ENCODE data around the gene EVI2B.

DNA sequence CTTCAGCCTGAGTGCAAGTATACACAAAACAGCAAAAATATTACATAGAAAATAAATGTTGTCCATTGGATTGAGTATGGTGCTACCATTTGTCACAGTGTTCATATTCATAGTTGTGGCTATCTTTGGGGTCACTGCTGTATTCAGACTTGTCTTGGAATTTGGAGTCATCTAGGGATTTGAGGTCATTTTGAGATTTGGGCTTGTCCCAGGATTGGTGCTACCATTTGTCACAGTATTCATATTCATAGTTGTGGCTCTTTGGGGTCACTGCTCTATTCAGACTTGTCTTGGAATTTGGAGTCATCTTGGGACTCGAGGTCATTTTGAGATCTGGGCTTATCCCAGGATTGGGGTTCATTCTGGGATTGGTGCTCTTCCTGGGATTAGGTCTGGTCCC is 41.6 kb downstream of the EVI2B start:
- TF ChIP-seq, protein P1, sequence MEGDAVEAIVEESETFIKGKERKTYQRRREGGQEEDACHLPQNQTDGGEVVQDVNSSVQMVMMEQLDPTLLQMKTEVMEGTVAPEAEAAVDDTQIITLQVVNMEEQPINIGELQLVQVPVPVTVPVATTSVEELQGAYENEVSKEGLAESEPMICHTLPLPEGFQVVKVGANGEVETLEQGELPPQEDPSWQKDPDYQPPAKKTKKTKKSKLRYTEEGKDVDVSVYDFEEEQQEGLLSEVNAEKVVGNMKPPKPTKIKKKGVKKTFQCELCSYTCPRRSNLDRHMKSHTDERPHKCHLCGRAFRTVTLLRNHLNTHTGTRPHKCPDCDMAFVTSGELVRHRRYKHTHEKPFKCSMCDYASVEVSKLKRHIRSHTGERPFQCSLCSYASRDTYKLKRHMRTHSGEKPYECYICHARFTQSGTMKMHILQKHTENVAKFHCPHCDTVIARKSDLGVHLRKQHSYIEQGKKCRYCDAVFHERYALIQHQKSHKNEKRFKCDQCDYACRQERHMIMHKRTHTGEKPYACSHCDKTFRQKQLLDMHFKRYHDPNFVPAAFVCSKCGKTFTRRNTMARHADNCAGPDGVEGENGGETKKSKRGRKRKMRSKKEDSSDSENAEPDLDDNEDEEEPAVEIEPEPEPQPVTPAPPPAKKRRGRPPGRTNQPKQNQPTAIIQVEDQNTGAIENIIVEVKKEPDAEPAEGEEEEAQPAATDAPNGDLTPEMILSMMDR (IDR thresholded peaks at IDR 0.05): no peak
- TF ChIP-seq RAD21 (conservative IDR thresholded peaks at IDR 0.05 in 1 of 2, IDR thresholded peaks at IDR 0.05 in 1 of 2) (no peak), POLR2A (IDR thresholded peaks at IDR 0.05; ENCODE audit: low read length) (no peak), KDM1A (IDR thresholded peaks at IDR 0.05; ENCODE audit: low read depth) (no peak), PHF8 (IDR thresholded peaks at IDR 0.05; ENCODE audit: borderline replicate concordance, low read depth) (no peak), MYC (IDR thresholded peaks at IDR 0.05; ENCODE audit: borderline replicate concordance, low read length) (no peak)
- TF ChIP-seq, protein P2, sequence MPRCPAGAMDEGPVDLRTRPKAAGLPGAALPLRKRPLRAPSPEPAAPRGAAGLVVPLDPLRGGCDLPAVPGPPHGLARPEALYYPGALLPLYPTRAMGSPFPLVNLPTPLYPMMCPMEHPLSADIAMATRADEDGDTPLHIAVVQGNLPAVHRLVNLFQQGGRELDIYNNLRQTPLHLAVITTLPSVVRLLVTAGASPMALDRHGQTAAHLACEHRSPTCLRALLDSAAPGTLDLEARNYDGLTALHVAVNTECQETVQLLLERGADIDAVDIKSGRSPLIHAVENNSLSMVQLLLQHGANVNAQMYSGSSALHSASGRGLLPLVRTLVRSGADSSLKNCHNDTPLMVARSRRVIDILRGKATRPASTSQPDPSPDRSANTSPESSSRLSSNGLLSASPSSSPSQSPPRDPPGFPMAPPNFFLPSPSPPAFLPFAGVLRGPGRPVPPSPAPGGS (IDR thresholded peaks at IDR 0.05): no peak
